HUES48 (cell line): ENCODE results near the gene SOX14.

ENCODE experiments used
- H3K27ac ChIP-seq: one replicate; pipeline ENCODE4 v1.7.0; 2013; ENCODE audit warnings: low read depth, low read length, inconsistent platforms
- H3K27me3 ChIP-seq: 2 replicates; pipeline ENCODE4 v1.6.1; 2013; ENCODE audit warnings: mild to moderate bottlenecking, low read length; ENCODE audit not compliant: control insufficient read depth, insufficient read depth
- H3K36me3 ChIP-seq: 2 replicates; pipeline ENCODE4 v1.6.1; 2013; ENCODE audit warnings: low read length; ENCODE audit not compliant: control insufficient read depth, insufficient read depth
- H3K4me1 ChIP-seq: 2 replicates; pipeline ENCODE4 v1.6.1; 2013; ENCODE audit warnings: mild to moderate bottlenecking, low read length; ENCODE audit not compliant: control insufficient read depth, insufficient read depth
- H3K4me3 ChIP-seq: 2 replicates; pipeline ENCODE4 v1.5.1; 2013; ENCODE audit warnings: mild to moderate bottlenecking, low read depth, low read length
- H3K9ac ChIP-seq: 2 replicates; pipeline ENCODE4 v1.6.1; 2013; ENCODE audit warnings: mild to moderate bottlenecking, low read depth, low read length, moderate library complexity
- H3K9me3 ChIP-seq: 2 replicates; pipeline ENCODE4 v1.6.1; 2013; ENCODE audit warnings: low read length; ENCODE audit not compliant: control insufficient read depth, insufficient read depth

The SOX14 gene

DNA sequence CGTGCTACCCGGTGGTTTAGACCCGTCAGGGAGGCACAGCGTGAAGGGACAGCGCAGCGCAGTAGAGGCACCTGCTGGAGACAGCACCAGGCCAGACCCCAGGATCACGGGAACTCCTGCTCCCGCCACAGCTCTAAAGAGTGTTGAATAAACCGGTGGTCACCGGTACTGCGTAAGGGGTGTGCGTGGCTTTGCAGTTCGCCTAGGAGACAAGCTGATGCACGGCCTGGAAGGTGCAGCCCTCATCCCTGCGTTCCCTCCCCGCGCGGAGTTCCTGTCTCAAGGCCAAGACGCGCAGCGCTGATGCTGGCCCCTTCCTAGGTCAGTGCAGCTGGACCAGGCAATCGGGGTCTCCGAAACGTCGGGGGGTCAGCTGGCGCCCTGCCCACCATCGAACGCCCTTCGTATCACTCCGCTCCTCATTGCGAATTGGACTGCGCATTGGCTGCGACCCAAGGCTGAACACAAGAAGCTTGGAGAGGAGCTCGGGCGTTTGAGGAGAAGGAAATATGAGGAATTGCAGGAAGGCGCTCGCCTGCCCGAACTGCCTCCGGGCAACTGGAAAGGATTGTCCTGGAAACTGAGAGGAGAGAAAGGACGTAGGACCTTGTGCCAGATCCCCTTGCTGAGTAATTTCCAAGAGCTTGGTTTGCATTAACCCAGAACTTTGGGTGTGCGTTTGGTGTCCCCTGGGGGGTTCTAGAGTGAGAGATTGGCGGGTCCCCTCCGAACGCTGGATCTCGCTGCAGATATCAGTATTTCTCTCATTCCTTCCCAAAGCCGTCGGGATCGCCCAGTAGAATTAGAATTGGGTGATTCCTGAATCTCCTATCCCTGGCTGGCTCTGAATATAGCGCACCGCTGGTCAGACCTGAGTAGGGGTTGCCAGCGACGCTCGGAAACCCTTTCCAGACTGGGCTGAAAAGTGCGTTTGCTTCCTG is 2.3 kb upstream of the SOX14 start:
- Histone ChIP-seq H3K27me3 (peaks cover 95% of the 10 kb centered on the region), H3K36me3 (no peaks in the 10 kb centered on the region), H3K4me3 (no peak overlapping the region), H3K9ac (no peak overlapping the region), H3K9me3 (no peaks in the 10 kb centered on the region), H3K27ac (no peak overlapping the region), H3K4me1 (peaks cover 52% of the 10 kb centered on the region)

DNA sequence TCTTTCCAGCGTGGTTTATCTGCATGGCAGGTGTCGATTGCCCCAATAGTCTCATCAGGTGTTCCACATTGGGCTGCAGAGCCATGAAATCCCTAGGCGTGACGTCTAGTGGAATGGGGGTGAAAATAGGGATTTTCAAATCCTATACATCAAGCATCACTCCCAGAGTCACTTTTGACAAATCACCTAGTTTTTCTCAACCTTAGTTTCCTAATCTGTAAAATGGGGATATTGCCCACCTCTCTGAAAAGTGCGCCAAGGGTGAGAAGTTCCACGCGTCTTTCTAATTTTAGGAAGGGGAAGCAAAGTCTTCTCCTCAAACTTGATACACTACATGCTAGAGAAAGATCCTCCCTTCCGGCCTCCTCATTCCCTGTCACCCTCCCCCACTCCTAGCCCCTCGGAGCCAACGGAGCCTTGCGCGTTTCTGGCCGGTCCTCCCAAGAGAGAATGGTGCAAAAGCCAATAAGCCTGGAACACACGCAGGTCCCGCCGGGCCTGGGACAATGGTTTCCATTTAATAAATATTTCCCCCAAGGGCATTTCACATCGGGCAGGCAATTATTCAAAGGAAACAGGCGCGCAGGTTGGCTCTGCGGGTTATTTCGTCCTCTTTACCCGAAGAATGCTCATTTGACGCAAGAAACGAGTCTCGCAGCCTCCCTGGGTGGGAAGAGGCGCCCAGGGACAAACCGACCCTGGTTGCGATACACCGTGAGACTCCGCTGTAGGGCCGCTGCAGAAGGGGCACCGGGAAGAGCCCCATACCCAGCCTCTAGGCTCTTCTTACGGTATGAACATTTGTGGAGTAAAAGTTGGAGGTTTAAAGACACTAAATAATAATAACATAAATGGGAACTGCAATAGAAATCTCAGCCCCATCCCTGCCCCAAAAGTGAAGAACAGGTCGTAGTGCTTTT is 1.2 kb upstream of the SOX14 start:
- Histone ChIP-seq H3K4me3 (no peak overlapping the region), H3K9me3 (no peaks in the 10 kb centered on the region), H3K36me3 (no peaks in the 10 kb centered on the region), H3K4me1 (peaks cover 63% of the 10 kb centered on the region), H3K9ac (no peak overlapping the region), H3K27me3 (peaks cover 99% of the 10 kb centered on the region), H3K27ac (no peak overlapping the region)

DNA sequence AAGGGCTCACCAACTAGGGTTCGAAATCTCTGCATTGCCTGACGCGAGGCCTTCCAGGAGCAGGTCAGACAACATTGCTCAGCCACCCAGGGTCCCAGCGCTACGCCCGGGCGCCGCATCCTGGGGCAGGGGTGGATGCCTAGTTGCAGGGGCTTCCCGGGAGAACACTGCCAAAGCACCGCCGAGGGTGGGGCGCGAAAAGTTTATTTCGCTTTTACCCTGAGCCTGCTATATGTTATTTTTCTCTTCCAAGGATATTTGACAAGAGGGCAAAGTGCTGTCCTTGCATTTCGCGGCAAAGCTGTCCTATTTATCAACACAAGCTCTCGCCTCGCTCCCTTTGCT is 549 bp upstream of the SOX14 start:
- Histone ChIP-seq H3K4me1 (peaks cover 69% of the 10 kb centered on the region), H3K9ac (no peak overlapping the region), H3K4me3 (peak overlapping the region; percentile 50), H3K36me3 (no peaks in the 10 kb centered on the region), H3K9me3 (no peaks in the 10 kb centered on the region), H3K27ac (no peak overlapping the region), H3K27me3 (peaks cover 99% of the 10 kb centered on the region)

DNA sequence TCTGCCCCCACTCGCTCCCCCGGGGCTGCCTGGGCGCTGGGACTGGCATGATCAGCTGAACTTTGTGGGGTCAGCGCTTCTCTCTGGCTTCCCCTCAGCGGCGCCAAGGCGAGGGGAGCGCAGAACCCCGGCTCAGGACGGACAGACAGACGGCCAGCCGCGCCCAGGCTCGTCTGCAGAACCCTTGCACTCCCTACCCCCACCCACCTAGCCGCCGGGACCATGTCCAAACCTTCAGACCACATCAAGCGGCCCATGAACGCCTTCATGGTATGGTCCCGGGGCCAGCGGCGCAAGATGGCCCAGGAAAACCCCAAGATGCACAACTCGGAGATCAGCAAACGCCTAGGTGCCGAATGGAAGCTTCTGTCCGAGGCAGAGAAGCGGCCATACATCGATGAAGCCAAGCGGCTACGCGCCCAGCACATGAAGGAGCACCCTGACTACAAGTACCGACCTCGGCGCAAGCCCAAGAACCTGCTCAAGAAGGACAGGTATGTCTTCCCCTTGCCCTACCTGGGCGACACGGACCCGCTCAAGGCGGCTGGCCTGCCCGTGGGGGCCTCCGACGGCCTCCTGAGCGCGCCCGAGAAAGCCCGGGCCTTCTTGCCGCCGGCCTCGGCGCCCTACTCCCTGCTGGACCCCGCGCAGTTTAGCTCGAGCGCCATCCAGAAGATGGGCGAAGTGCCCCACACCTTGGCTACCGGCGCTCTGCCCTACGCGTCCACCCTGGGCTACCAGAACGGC is 621 bp downstream of the SOX14 start:
- Histone ChIP-seq H3K4me1 (peaks cover 81% of the 10 kb centered on the region), H3K9ac (no peak overlapping the region), H3K4me3 (peak overlapping the region; percentile 50), H3K27ac (no peak overlapping the region), H3K9me3 (no peaks in the 10 kb centered on the region), H3K36me3 (no peaks in the 10 kb centered on the region), H3K27me3 (peaks cover 100% of the 10 kb centered on the region)

DNA sequence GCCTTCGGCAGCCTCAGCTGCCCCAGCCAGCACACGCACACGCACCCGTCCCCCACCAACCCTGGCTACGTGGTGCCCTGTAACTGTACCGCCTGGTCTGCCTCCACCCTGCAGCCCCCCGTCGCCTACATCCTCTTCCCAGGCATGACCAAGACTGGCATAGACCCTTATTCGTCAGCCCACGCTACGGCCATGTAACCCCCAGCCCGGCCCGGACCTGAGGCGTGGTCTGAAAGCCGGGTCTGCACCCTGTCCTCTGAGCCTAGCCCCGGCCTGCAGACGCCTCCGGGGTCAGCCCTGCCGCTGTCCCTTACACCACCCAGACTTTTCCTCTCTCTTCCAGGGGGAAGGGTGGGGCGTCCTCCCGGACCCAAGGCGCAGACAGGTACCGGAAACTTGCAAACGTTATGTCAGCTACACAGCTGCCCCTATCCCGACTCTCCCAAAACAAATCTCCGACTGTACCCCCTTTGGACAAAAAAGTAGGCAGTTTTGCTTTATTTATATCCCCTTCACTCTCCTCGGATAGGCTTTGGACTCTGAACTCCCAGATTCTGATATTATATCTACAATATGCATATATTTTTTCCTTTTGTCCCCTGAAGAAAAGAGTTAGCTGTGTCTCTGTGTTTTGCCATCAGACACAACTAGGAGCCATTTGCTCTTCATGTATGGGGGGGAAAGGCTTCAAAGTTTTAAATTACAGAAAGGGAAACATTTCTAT is 1.4 kb downstream of the SOX14 start:
- Histone ChIP-seq H3K4me1 (peaks cover 85% of the 10 kb centered on the region), H3K27me3 (peaks cover 100% of the 10 kb centered on the region), H3K36me3 (no peaks in the 10 kb centered on the region), H3K4me3 (peak overlapping the region; percentile 50; the same call in 1 of the 2 replicates), H3K27ac (no peak overlapping the region), H3K9ac (no peak overlapping the region), H3K9me3 (no peaks in the 10 kb centered on the region)

DNA sequence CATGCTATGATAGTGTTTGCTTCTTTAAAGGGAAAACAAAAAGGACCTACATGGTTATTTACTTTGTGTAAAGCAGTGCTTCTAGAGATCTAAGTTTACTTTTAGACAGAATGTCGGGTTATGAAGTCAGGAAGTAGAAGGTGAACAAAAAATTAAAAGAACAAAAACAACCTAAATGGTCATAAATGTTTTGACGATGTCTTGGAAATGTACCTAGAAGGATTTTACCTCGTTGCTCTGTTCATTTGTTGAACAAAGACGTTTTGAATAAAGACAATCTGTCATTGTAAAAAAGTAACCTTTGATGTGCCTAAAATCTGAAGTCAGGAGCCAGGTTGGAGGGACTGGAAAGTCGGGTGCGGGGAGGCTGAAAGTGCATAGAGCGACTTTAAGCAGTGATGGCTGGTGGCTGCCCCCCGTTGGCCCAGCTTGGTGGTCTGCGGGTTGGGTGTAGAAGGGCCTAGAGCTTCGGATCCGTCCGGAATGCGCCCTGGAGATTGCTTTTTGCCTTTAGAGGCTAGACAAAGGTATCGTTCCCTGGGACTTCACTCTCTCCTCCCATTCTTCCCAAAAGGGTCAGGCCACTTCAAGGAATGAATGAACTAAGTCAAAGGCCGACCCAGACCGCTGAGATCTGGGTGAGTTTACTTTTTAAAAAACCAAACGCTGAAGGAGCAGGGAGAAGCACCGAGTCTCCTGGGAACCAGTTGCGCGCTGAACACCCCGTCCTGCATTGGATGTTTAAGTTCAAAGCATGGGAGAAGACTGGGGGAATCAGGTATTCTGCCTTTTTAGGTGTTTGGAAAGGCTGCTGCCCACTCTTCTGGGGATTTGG is 2.1 kb downstream of the SOX14 start:
- no peak overlapping the region for H3K4me3 ChIP-seq
- no peaks in the 10 kb centered on the region for H3K9me3 ChIP-seq
- H3K9ac ChIP-seq: no peak overlapping the region
- H3K27me3 ChIP-seq: peaks cover 100% of the 10 kb centered on the region
- peaks cover 85% of the 10 kb centered on the region for H3K4me1 ChIP-seq
- no peaks in the 10 kb centered on the region for H3K36me3 ChIP-seq
- H3K27ac ChIP-seq: peak overlapping the region; percentile 5

DNA sequence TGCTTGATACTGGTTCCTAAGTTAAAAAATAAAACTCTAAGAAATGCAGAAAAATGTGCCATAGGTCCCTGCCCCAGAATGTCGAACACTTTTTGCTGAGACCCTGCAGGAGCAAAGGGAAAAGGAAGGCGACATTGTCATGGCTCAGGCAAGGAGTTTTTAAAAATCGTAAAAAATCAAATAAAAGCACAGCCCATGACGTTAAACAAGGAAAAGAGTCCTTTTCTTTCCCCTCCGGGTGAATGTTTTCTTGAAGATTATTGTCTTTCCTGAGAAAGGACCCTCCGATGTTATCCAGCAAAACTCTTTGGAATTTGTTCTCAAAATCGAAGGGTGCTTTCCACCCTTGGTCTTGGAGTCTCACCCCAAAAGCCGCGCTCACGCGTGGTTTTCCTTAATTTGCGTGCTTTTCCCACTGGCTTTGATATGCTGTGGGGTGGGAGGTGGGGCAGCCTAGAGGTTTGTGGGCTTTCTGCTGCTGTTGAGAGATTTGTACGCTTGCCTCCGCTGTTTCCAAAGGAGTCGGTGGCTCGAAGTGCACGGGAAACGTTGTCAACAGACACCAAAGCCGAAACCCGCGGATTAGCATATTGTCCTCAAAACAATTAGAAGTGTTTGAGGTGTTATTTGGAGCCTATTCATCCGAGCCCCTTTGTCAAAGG is 2.9 kb downstream of the SOX14 start:
- Histone ChIP-seq H3K4me3 (peak overlapping the region; percentile 48), H3K27ac (peak overlapping the region; percentile 43), H3K4me1 (peaks cover 84% of the 10 kb centered on the region), H3K9ac (no peak overlapping the region), H3K9me3 (no peaks in the 10 kb centered on the region), H3K27me3 (peaks cover 100% of the 10 kb centered on the region), H3K36me3 (no peaks in the 10 kb centered on the region)

DNA sequence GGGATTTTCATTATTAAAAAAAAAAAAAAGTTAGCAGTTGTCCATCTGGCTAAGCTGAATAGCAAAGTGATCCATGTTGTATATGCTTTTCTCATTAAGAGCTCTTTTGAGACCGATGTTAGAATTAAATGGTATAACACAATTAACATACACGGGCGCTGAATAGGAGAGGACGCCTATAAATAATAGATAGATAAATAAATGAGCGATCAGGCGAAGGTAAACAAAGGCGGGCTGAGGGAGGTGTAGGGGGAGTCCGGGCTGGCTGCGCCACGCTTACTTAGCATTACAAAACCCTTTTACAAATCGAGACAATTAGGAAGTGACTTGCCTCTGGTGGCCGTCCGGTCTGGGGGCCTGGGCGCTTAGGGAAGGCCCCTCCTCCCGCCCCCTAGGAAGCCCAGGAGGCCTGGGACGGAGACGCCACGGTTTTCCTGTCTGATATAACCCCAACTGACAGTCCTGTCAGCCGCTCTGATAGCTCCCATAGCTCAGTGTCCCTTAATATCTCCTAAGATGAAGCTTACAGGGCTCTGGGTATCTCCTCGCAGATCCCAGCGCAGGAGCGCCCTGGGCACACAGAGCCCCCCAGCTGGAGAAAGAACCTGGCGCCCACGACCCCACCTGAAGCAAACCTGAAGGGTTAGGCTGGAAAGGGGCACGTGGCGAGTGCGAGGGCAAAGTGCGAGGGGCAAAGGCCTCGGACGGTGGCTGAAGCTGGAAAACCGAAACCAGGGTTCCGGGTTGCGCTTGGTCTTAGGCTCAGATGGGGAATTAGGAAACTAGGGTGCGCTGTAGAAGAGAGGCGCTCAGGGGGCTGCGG is 3.6 kb downstream of the SOX14 start:
- Histone ChIP-seq H3K9me3 (no peaks in the 10 kb centered on the region), H3K9ac (no peak overlapping the region), H3K4me3 (peak overlapping the region; percentile 48), H3K27ac (peak overlapping the region; percentile 43), H3K27me3 (peaks cover 100% of the 10 kb centered on the region), H3K4me1 (peaks cover 88% of the 10 kb centered on the region), H3K36me3 (no peaks in the 10 kb centered on the region)
